Tibial artery (tissue), 4 donors: Measurements from ENCODE around the gene FGFR4.

Source experiments
- DNase-seq, 2 donors: peaks; one replicate each; pipeline ENCODE4 v3.0.0-alpha.2; 2019
- H3K27ac ChIP-seq, 2 donors: fragments of 200-600 bp; sonication (generic) in 1 of 2; 1 replicate in 1 of 2; 2 replicates in 1 of 2; pipeline ENCODE4 v1.5.1; 2018 to 2019; ENCODE audit warnings: mild to moderate bottlenecking in 1 of 2
- H3K27me3 ChIP-seq, 2 donors: fragments of 200-600 bp; sonication (generic) in 1 of 2; one replicate each; pipeline versions ENCODE4 v1.5.1 to v1.6.0; 2016 to 2019
- H3K36me3 ChIP-seq, 3 donors: fragments of 200-600 bp; sonication (generic) in 2 of 3; one replicate each; pipeline ENCODE4 v1.5.1; 2016 to 2019; ENCODE audit warnings: mild to moderate bottlenecking in 2 of 3
- H3K4me1 ChIP-seq, 4 donors: fragments of 200-600 bp; sonication (generic) in 2 of 4; 1 replicate in 3 of 4; 2 replicates in 1 of 4; pipeline ENCODE4 v1.5.1; 2016 to 2019
- H3K4me3 ChIP-seq, 2 donors: fragments of 200-600 bp; sonication (generic) in 1 of 2; 1 replicate in 1 of 2; 2 replicates in 1 of 2; pipeline ENCODE4 v1.5.1; 2018 to 2019; ENCODE audit warnings: mild to moderate bottlenecking in 2 of 2
- H3K9me3 ChIP-seq, 3 donors: fragments of 200-600 bp; sonication (generic) in 1 of 3; one replicate each; pipeline ENCODE4 v1.5.1; 2016 to 2019
- CTCF ChIP-seq, 2 experiments: fragments of 200-600 bp in 1 of 2; fragments of 450-650 bp in 1 of 2; IDR thresholded peaks; one replicate each; pipeline ENCODE4 v1.5.1; 2017 to 2019; ENCODE audit warnings: antibody characterized with exemption in 2 of 2, mild to moderate bottlenecking in 1 of 2, moderate library complexity in 1 of 2
- intact Hi-C: fragments of 100-400 bp; cut with DNase I; formaldehyde crosslinking; loops from one replicate; pipeline ENCODE4 v1.15.0; 2023; ENCODE audit warnings: low total_unique reads

FGFR4 gene

DNA sequence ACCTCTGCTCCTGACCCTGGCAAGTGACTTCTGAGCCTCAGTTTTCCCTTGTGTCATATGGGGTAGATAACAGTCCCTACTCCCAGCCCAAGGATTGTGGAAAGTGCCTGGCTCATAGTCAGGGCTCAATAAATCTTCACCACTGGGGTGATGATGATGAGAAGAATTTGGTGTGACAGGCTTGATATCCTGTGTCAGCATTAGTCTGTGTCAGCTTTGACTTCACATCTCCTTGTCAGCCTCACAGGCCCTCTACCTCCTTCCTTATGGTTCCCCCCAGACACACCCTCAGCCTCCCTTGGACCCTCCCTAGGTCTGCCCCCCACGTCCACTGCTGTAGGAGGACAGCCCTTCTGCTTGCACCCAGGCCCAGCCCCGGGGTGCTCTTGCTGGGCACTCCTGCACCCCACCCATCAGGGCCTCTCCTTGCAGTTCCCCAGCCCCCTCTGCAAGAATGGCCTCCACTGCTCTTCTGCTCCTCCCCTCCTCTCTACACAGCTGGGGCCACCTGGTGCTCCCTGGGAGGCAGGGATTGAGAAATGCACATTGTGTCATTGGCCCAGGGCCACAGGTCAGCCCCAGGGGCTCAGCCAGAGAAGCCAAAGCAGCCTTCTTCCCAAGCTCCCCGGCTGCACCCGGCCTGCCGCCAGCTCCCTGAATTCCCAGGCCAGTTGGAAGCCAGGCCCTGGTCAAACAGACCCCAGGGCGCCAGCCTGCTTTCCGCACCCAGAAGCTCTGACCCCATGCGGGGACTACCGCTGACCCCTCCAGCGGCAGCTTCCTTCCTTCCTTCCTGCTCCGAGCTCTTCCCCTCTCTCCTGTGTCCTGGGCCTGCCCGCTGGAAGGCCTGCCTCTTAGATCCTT lies 7.7 kb downstream of the FGFR4 start:
- DNase-seq, result no peak
- Histone ChIP-seq H3K27me3 (peaks cover 0 to 33% of the 10 kb centered on the region in 2 donors), H3K9me3 (no peaks in the 10 kb centered on the region), H3K27ac (no peak overlapping the region), H3K4me1 (peaks cover 0 to 4% (median 0%) of the 10 kb centered on the region in 4 donors), H3K4me3 (no peak overlapping the region), H3K36me3 (no peaks in the 10 kb centered on the region)
- intact Hi-C loops, result no loop called here
- TF ChIP-seq CTCF (IDR thresholded peaks at IDR 0.05), result no peak

GRCh38 chr5:177095088-177095669 lies 8.5 kb downstream of the FGFR4 start:
- peaks cover 0 to 4% (median 0%) of the 10 kb centered on the region in 4 donors for H3K4me1 ChIP-seq
- no peak for DNase-seq
- H3K36me3 ChIP-seq, result no peaks in the 10 kb centered on the region
- no peaks in the 10 kb centered on the region for H3K9me3 ChIP-seq
- H3K27me3 ChIP-seq, result peaks cover 0 to 28% of the 10 kb centered on the region in 2 donors
- no peak overlapping the region for H3K27ac ChIP-seq
- no peak overlapping the region for H3K4me3 ChIP-seq
- no peak for TF ChIP-seq CTCF (IDR thresholded peaks at IDR 0.05)
- intact Hi-C loops, result no loop called here

DNA sequence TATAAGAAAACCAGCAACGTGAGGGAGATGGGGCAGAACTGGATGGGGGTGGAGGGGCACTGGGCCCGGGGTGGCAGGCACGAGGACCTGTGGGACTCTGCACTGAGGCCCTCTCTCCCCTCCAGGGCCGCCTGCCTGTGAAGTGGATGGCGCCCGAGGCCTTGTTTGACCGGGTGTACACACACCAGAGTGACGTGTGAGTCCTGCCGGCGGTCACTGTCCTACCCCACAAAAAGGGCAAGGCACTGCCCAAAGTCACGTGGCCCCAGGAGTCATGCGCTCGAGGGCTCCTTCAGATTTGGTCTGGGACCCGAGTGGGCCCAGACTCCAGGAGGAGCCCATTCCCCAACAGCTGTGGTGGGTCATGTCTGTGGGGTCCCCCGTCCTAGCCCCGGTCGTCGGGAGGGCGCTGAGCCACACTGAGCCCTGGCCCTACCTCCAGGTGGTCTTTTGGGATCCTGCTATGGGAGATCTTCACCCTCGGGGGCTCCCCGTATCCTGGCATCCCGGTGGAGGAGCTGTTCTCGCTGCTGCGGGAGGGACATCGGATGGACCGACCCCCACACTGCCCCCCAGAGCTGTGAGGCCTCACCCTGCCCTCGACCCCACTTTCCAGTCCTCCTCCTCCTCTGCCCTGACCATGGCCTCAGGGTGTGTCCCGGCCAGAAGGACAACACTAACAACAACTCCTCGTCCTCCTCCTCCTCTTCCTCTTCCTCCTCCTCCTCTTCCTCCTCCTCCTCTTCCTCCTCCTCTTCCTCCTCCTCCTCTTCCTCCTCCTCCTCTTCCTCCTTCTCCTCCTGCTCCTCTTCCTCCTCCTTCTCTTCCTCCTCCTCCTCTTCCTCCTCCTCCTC lies 9.7 kb downstream of the FGFR4 start:
- H3K27me3 ChIP-seq, result peaks cover 0 to 29% of the 10 kb centered on the region in 2 donors
- intact Hi-C loops, result no loop called here
- no peaks in the 10 kb centered on the region for H3K36me3 ChIP-seq
- no peaks in the 10 kb centered on the region for H3K9me3 ChIP-seq
- H3K4me3 ChIP-seq, result no peak overlapping the region
- no peak for TF ChIP-seq CTCF (IDR thresholded peaks at IDR 0.05)
- peaks cover 0 to 4% (median 0%) of the 10 kb centered on the region in 4 donors for H3K4me1 ChIP-seq
- DNase-seq, result no peak
- no peak overlapping the region for H3K27ac ChIP-seq

- H3K27ac ChIP-seq, result no peak overlapping the region
- DNase-seq, result no peak
- peaks cover 0 to 4% (median 0%) of the 10 kb centered on the region in 4 donors for H3K4me1 ChIP-seq
- H3K9me3 ChIP-seq, result no peaks in the 10 kb centered on the region
- intact Hi-C loops, result no loop called here
- peaks cover 0 to 33% of the 10 kb centered on the region in 2 donors for H3K27me3 ChIP-seq
- no peak for TF ChIP-seq CTCF (IDR thresholded peaks at IDR 0.05)
- H3K36me3 ChIP-seq, result no peaks in the 10 kb centered on the region
- no peak overlapping the region for H3K4me3 ChIP-seq
Observed at GRCh38 chr5:177097016-177097985, 10.6 kb downstream of the FGFR4 start.

DNA sequence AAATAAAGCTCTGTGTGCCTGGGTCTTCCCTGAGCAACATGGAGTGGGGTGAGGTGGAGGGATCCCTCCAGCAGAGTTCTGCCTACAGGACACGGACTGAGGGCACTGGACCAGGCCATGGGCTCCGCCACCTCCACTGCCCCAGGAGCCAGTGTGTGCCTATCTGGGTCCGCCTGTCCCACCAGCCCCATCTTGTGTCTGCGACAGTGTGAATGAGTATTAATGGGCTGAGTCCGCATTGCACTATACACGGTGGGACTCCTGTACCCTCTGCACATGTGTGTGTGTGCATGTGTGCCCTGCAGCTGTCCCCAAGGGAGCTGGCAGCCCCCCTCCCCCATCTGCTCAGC lies 11.4 kb downstream of the FGFR4 start:
- intact Hi-C loops, result no loop called here
- no peak for DNase-seq
- Histone ChIP-seq H3K9me3 (no peaks in the 10 kb centered on the region), H3K36me3 (no peaks in the 10 kb centered on the region), H3K27me3 (peaks cover 0 to 32% of the 10 kb centered on the region in 2 donors), H3K4me1 (peaks cover 0 to 4% (median 0%) of the 10 kb centered on the region in 4 donors), H3K4me3 (no peak overlapping the region), H3K27ac (no peak overlapping the region)
- no peak for TF ChIP-seq CTCF (IDR thresholded peaks at IDR 0.05)
